Calu3 (cell line): Measurements from ENCODE around the gene FOXE3. TPM values are rescaled to one million over a fixed set of nuclear protein-coding genes. Genes with fewer than 3 reads are reported as not detected.

Source experiments
- BruUV-seq: library from RNA; stranded (reverse); fragments of 400-500 nt; replicated peaks from 2 replicates; lab custom pipeline; 2021; lab: Mats Ljungman, UMichigan
- CTCF ChIA-PET: fragments of 300-600 bp; sonication (Branson Sonifier 250); formaldehyde crosslinking; loops from one replicate; lab custom pipeline; 2022; ENCODE audit warnings: antibody characterized with exemption; lab: Charles Lee
- DNase-seq: peaks from one replicate; pipeline ENCODE4 v3.0.0; 2022
- H3K27ac Mint-ChIP-seq: one replicate; pipeline ENCODE4 v1.8.0; 2022; ENCODE audit warnings: mixed read lengths; ENCODE audit not compliant: unreplicated experiment
- H3K27me3 Mint-ChIP-seq: one replicate; pipeline ENCODE4 v1.8.0; 2022; ENCODE audit warnings: mixed read lengths; ENCODE audit not compliant: unreplicated experiment
- H3K36me3 Mint-ChIP-seq: one replicate; pipeline ENCODE4 v1.8.0; 2022; ENCODE audit warnings: mild to moderate bottlenecking, moderate library complexity, mixed read lengths; ENCODE audit not compliant: insufficient read depth, unreplicated experiment
- H3K4me1 Mint-ChIP-seq: one replicate; pipeline ENCODE4 v1.8.0; 2022; ENCODE audit warnings: mild to moderate bottlenecking, low read depth, mixed read lengths; ENCODE audit not compliant: unreplicated experiment
- H3K4me3 Mint-ChIP-seq: one replicate; pipeline ENCODE4 v1.8.0; 2022; ENCODE audit warnings: mild to moderate bottlenecking, low read depth, moderate library complexity, mixed read lengths; ENCODE audit not compliant: unreplicated experiment
- H3K9me3 Mint-ChIP-seq: one replicate; pipeline ENCODE4 v1.8.0; 2022; ENCODE audit warnings: low read depth, mixed read lengths; ENCODE audit not compliant: unreplicated experiment
- intact Hi-C: fragments of 100-400 bp; cut with micrococcal nuclease; formaldehyde crosslinking; loops from one replicate; pipeline ENCODE4 v1.10.0; 2022; ENCODE audit not compliant: unreplicated experiment
- total RNA-seq: library from RNA; stranded (reverse); gene quantifications from 2 replicates; pipeline ENCODE4 v1.2.3, GENCODE V29; 2022
- TF ChIP-seq, protein P1 (sequence below): fragments of 200-600 bp; IDR thresholded peaks from one replicate; pipeline ENCODE4 v1.8.0; 2022; ENCODE audit warnings: antibody characterized with exemption; ENCODE audit not compliant: unreplicated experiment

The FOXE3 gene
- total RNA-seq, 1 experiment from 2014 or later, result not detected

DNA sequence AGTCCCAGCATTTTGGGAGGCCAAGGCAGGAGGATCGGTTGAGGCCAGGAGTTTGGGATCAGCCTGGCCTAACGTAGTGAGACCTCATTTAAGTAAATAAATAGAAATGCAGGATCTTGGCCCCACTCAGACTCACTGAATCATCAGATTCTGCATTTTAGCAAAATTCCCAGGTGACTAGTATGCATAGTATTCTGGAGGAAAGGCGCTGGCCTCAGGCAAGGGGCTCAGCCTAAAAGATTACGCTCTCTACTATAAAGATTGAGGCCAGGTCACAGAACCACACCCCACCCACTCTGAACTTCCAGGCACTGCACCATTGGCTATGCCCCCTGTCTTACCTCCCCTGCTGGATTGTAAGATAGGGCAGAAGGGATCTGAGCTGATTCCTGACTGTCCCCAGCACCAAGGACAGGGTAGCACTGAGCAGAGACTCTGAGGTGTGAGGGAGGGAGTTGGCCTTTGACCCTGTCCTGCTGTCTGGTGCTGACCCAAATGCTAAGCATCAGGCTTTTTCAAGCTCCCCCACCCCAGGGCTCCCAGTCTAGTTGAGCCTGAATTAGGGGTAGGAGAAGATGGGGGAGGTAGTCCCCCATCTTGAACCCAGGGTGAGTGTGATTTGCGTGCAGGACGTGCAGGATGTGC lies 2.7 kb downstream of the FOXE3 start:
- TF ChIP-seq, protein P1, sequence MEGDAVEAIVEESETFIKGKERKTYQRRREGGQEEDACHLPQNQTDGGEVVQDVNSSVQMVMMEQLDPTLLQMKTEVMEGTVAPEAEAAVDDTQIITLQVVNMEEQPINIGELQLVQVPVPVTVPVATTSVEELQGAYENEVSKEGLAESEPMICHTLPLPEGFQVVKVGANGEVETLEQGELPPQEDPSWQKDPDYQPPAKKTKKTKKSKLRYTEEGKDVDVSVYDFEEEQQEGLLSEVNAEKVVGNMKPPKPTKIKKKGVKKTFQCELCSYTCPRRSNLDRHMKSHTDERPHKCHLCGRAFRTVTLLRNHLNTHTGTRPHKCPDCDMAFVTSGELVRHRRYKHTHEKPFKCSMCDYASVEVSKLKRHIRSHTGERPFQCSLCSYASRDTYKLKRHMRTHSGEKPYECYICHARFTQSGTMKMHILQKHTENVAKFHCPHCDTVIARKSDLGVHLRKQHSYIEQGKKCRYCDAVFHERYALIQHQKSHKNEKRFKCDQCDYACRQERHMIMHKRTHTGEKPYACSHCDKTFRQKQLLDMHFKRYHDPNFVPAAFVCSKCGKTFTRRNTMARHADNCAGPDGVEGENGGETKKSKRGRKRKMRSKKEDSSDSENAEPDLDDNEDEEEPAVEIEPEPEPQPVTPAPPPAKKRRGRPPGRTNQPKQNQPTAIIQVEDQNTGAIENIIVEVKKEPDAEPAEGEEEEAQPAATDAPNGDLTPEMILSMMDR, result no peak
- Mint-ChIP-seq H3K4me3 (no peak overlapping the region), H3K4me1 (no peaks in the 10 kb centered on the region), H3K9me3 (no peaks in the 10 kb centered on the region), H3K36me3 (no peaks in the 10 kb centered on the region), H3K27me3 (peaks cover 47% of the 10 kb centered on the region), H3K27ac (no peak overlapping the region)
- no peak for DNase-seq
- intact Hi-C loops, result no loop called here
- CTCF ChIA-PET, result interaction anchor here (0.5 kb wide), 1 partner anchor 19 kb away, joined by 3 read pairs; no protein-coding TSS in a partner anchor
- BruUV-seq, result no TSS peak

DNA sequence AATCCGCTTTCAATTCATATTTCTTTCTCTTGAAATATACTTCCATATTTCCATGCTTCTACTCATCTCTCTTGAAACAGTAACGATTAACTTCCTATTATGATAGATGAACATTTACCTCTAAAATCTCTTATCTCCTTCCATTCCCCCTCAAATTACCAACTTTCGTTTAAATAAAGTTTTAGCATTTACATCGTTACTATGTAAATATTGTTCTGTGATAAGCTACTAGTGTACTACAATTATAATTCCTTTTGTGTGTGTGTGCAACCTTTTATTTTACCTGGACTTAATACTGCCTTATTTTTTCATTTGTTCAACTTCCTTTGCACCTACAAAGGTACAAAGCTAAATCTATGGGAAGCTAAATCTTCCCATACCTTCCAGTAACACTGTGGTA lies 4.5 kb downstream of the FOXE3 start:
- CTCF ChIA-PET, result no interaction called here
- no peaks in the 10 kb centered on the region for H3K9me3 Mint-ChIP-seq
- intact Hi-C loops, result loop anchor here (5.0 to 10.0 kb wide), 2 partner anchors 33 to 226 kb away; partner anchors contain the start of gene PDZK1IP1
- no TSS peak for BruUV-seq
- no peaks in the 10 kb centered on the region for H3K36me3 Mint-ChIP-seq
- DNase-seq, result no peak
- no peak overlapping the region for H3K4me3 Mint-ChIP-seq
- H3K4me1 Mint-ChIP-seq, result peaks cover 9% of the 10 kb centered on the region
- H3K27ac Mint-ChIP-seq, result no peak overlapping the region
- TF ChIP-seq, protein P1, result no peak
- H3K27me3 Mint-ChIP-seq, result peaks cover 29% of the 10 kb centered on the region

DNA sequence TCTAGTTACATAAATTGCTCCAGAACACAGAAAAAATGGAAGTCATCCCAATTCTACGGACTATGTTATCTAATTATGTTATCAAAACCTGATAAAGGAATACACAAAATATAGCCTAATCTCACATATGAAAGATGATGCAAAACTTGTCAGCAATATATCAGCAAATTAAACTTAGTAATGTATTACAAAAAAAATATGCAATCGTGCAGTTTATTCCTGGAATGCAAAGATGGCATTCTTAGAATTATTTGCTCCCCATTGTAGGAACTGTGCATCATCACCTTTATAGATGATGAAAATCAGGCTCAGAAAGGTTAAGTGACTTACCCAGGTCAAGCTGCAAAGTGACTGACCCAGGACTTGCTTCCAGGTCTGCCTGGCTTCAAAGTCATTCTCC lies 7.8 kb downstream of the FOXE3 start:
- TF ChIP-seq, protein P1, result no peak
- H3K4me3 Mint-ChIP-seq, result no peak overlapping the region
- H3K27me3 Mint-ChIP-seq, result no peaks in the 10 kb centered on the region
- H3K4me1 Mint-ChIP-seq, result peaks cover 17% of the 10 kb centered on the region
- DNase-seq, result no peak
- no peak overlapping the region for H3K27ac Mint-ChIP-seq
- no TSS peak for BruUV-seq
- intact Hi-C loops, result loop anchor here (5.0 to 10.0 kb wide), 2 partner anchors 37 to 229 kb away; partner anchors contain the start of gene PDZK1IP1
- H3K9me3 Mint-ChIP-seq, result no peaks in the 10 kb centered on the region
- peaks cover 4% of the 10 kb centered on the region for H3K36me3 Mint-ChIP-seq
- CTCF ChIA-PET, result interaction anchor here (0.6 to 1.7 kb wide), 6 partner anchors 9 to 302 kb away, joined by 3 to 7 read pairs (median 4); no protein-coding TSS in a partner anchor

DNA sequence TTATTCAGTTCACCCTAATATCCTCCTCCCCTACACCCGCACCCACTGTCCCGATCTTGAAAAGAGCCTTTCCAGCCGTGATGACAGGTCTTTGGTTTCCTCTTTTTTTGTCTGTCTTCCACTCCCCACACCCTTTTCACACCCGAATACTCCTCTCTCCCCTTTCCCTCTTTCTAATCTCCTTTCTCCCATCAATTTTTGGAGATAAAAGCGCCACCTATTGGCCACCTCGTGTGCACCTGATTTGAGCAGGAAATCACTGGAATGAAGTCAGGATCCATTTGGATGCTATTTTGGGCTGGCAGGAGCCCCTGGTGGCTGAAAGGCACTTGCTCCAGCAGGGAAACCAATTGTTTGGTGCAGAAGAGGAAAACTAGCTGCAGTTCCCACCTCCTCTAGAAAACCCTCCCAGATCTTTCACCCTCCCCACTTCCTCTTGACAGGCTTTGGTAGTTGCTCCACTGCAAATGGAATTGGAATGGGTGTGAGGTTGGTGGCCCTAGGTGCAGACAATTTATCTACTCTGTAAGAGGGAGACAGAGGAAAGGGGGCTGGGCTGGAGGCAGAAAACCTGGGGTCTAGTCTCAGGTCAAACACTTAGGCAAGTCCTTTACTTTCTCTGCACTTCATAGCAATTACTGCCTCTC lies 8.4 kb downstream of the FOXE3 start:
- no TSS peak for BruUV-seq
- Mint-ChIP-seq H3K4me3 (no peak overlapping the region), H3K9me3 (no peaks in the 10 kb centered on the region), H3K27ac (no peak overlapping the region), H3K4me1 (peaks cover 17% of the 10 kb centered on the region), H3K36me3 (peaks cover 4% of the 10 kb centered on the region), H3K27me3 (no peaks in the 10 kb centered on the region)
- DNase-seq, result peak; percentile 56
- intact Hi-C loops, result loop anchor here (5.0 to 10.0 kb wide), 2 partner anchors 37 to 230 kb away; partner anchors contain the start of gene PDZK1IP1
- CTCF ChIA-PET, result interaction anchor here (1.0 to 2.3 kb wide), 3 partner anchors 12 to 302 kb away, joined by 3 to 11 read pairs (median 7); partner anchors contain the start of gene FOXD2
- TF ChIP-seq, protein P1, result peak; percentile 77
